HG03521 (cell line): ENCODE measurements around the gene TPO.

Experiments
- ATAC-seq: cut with Tn5 transposase; IDR thresholded peaks from one replicate; pipeline ENCODE4 v1.9.1; 2021; ENCODE audit warnings: mild to moderate bottlenecking, moderate library complexity; ENCODE audit not compliant: unreplicated experiment

Gene TPO

DNA sequence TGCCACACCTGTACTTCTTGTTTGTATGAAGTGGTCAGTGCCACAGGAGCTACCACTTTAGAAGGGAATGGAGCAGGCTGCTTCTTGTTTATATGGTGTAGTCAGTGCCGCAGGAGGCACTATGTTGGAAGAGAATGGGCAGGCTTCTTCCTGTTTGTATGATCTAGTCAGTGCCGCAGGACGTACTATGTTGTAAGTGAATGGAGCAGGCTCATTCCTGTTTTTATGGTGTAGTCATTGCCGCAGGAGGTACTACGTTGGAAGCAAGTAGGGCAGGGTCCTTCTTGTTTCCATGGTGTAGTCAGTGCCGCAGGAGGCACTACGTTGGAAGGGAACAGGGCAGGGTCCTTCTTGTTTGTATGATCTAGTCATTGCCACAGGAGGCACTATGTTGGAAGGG is 27.3 kb downstream of the TPO start:
- ATAC-seq = no peak

DNA sequence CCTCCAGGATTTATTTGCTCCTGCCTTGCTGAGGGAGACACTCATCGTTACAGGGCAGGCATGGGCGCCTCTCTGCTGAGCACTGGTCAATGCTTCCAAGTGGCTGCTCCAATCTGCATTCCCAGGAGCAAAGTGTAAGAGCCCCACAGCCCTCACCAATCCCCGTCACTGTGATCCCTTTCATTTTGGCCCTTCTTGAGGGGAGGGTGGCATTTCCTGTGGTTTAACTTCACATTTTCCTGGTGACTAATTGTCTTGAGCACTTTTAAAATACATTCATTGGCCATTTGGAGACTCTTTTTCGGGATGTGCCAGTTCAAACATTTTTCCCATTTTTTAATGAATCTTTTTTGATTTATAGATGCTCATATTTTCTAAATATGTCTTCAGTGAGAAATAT is 33.0 kb downstream of the TPO start:
- no peak for ATAC-seq

DNA sequence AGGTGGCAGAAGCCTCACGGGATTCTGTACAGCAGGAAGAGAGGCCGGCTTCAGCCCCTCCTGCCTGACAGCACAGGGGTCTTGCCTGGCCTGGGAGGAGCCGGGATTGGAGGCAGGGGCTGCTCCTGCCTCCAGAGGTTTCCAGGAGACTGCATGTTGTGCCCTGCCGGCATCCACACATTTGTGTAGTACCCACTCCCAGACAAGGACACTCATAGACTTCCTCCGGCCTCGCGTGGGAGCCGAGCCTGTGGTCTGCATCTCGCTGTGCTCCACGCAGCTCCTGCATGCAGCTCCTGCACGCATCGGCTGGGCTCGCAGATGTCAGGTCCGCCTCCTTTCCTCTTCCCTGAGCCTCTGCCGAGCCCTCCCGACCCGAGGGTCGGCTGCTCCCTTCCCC is 34.7 kb downstream of the TPO start:
- no peak for ATAC-seq

DNA sequence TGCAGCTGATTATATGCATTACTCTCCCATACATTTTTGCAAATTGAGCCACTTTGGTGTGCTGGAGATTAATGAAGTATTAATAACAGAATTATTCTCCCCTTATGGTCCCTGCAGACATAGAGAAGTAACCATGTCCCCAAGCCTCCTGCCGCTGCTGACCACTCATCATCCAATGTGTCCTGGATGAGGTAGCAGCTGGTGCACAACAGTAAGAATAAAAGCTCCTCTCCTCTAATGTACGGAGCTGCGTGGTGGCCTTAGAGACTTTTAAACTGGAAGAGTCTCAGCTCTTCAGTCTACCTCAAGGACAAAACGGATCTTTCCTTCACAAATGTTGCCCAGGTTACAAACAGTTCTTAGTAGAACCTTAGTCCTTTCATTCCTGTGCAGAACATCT is 37.7 kb downstream of the TPO start:
- no peak for ATAC-seq

DNA sequence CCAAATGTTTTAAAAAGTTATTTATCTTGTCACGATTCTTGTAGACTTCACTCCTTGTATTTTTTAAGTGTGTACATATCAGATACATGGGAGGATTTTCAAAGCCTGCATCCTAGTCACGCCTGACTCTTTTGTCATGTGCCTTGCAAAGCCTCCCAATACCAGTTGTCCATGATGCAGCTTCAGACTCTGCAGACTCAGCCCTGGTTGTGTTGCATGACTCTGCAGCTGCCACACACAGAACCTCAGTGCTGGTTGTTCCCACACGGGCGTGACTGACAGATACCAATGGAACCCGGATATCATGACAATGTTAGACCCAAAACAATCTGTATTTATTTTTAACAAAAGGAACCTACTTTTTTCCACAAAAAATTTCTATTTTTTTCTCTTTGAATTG is 38.2 kb downstream of the TPO start:
- no peak for ATAC-seq

DNA sequence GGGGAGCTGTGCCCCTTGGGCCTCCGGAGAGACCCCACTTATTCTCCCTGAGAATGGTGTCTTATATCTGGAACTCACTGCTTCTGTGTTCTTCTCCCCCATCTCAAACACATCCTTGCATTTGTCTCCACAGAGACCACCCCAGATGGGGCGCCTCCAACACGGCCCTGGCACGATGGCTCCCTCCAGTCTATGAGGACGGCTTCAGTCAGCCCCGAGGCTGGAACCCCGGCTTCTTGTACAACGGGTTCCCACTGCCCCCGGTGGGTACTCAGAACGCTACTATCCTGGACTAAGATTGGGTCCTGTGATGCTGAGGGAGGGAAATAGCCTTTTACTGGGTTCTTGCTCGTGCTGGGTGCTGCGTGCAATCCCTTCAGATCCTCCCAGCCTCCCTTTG is 40.3 kb downstream of the TPO start:
- ATAC-seq = no peak

DNA sequence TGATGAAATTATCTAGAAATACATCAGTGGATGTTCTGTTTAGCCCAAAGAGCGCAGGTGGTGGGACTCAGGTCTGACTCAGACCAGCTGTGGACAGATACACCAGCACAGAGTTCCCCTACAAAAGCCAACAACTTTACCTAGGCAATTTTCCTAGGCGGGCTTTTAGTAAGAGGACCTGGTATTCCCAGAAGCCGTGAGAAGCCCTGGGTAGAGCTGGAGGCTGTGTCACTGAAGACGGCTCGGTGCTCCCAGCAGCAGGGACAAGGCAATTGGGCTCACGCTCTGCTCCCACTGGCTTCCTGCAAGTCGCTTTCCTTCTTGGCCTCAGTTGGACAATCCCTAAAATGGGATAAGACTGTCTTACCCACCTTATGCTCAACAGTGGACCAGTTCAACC is 41.1 kb downstream of the TPO start:
- no peak for ATAC-seq

DNA sequence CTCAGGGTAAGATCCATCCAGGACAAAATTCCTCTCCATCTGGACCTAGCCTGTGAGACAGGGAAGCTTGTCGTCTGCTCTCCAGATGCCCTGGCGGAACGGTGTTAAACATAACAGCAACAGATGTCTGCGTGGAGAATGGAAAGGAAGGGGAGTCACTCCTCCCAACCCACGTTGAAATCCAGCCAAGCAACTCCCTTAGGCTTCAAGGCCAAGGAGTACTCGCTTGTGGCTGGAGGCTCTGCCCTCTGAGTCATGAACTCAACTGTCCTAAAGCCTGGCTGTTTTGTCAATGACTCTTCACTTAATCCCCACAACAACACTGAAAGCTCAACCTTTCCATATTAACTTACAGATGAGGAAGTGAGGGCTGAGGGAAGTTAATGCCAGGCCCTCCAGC is 42.2 kb downstream of the TPO start:
- ATAC-seq = no peak

DNA sequence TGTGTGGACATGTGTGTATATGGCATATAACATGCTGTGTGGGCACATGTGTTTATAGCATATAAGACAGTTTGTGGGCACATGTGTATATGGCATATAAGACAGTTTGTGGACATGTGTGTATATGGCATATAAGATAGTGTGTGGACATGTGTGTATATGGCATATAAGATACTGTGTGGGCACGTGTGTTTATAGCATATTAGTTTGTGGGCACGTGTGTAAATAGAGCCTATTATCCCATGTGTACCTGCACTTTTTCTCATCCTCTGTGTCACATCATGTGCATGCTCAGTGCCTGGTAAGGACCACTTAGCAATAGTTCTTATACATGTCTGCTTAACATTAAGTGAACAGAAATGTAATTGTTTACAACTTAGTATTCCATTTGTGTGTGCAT is 45.2 kb downstream of the TPO start:
- no peak for ATAC-seq

DNA sequence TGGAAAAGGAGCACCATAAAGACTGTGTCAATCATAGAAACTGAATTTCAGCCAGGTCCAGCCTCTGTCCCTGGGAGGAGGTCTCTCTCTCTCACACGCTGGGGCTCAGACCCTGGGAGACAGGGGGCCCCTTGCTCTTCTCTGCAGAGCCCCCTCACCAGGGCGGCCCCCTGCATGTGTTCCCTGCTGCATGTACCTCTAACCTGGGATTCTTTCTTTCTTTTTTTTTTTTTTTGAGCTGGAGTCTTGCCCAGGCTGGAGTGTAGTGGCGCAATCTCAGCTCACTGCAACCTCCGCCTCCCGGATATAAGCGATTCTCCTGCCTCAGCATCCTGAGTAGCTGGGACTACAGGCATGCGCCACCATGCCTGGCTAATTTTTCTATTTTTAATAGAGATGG is 46.5 kb downstream of the TPO start:
- ATAC-seq = no peak

DNA sequence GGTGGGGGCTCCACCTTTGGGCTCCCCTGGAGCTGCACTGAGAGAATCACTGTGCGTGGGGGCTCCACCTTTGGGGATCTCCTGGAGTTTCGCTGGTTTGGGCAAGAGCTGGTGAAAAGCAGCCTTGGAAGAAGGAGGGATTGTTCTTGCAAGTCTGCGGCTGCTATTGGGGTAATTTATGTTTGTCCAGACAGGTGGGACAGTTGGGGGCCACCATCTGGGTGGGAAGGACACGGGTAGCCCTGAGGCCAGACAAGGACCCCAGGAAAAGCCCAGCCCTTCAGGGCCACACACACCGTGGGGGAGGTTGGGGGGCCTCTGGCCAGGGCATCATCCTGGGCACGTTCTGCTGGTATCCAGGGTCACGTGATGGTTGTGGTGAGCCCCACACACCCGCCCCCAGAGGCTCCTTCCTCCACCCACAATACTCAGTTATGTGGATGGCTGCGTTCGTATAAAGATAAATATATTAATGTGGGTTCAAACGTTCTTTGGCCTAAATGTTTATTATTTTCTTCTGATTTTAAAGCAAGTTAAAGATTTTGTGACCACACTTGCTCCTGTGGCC is 47.7 kb downstream of the TPO start:
- ATAC-seq = no peak

DNA sequence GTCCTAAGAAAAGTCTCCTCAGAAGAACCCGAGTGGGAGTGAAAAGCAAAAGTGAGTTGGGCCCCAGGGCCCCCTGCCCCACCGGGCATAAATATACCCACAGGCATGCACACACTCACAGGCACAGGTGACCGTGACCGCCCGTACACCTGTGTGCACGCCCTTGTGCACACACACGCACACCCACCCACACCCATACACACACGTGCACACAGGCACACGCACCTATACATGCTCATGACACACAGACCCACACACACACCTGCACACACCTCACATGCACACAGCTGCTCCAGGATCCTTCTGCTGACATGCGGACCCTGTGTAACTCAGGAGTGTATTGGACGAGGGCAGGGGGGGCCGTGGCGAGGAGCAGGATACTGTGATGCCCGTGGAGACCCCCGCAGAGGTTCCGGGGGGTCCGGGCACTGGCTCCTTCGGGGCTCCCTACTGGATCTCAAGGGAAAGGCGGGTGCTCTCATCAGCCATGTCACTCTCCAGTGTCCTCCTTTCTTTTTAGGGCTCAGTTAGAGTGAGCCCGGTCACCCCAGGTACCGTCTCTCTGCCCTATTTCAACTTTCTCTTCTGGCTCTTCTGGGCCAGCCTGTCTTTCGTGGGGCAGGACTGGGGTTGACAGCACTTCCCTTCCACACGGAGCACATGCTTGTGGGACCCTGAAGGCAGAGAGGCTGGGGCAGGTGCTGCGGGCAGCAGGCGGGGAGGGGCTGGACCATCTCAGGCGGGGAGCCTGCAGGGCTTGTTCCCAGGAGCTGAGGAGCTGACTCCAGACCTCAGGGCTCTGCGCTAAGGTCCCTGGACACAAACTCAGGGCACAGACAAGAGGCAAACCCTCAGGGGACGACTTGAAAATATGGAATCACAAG is 48.5 kb downstream of the TPO start:
- ATAC-seq = no peak

DNA sequence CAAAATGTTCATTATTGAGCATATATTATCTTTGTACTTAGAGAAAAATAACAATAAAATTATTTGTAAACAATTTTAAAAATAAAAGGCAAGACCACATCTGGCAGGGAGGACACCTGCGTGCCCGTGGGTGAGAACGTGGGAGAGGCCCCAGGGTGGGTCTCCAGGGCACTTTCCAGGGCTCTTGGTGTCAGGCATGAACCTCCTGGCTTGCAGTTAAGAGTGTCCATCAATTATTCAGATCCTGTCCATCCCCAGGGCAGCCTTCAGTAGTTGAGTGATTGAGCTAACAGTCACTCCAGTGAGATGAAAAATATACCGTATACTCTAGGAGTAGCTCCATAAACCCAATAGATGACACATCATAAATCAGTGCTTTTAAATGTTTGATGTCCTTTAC is 49.7 kb downstream of the TPO start:
- no peak for ATAC-seq

DNA sequence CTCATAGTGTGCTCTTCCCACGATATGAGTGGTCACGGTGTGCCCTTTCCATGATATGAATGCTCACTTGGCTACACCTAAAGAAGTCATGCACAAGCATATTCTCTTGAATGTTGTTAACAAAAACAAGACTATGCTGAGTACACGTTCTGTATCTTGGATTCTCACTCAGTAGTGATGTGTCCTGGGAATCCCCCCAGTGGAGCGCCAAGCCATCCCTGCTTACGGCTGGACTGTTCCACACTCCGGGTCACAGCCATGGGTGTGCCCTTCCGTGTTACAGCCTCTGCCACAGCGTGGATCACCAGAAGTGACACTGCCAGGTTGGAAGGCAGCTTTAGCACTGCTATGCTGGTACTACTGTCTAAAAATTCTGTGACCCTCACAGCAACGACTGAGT is 59.1 kb downstream of the TPO start:
- ATAC-seq = no peak

DNA sequence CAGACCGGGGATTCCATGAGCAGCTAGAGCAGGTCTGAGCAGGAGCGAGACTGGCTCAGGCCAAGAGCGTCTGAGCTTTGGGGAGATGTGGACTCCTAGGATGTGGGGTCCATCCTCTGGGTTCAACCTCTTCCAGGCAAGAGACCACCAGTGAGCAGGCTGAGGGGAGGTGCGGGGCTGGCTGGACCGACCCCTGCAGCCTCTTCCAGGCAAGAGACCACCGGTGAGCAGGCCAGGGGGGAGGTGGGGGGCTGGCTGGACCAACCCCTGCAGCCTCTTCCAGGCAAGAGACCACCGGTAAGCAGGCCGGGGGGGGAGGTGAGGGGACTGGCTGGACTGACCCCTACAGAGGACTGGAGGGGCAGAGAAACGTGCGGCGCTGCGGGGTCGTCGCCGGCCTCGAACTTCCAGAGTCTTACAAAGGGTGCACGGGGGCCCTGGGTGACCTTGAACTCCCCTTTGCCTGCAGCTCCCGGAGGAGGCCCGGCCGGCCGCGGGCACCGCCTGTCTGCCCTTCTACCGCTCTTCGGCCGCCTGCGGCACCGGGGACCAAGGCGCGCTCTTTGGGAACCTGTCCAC is 63.4 kb downstream of the TPO start:
- no peak for ATAC-seq

DNA sequence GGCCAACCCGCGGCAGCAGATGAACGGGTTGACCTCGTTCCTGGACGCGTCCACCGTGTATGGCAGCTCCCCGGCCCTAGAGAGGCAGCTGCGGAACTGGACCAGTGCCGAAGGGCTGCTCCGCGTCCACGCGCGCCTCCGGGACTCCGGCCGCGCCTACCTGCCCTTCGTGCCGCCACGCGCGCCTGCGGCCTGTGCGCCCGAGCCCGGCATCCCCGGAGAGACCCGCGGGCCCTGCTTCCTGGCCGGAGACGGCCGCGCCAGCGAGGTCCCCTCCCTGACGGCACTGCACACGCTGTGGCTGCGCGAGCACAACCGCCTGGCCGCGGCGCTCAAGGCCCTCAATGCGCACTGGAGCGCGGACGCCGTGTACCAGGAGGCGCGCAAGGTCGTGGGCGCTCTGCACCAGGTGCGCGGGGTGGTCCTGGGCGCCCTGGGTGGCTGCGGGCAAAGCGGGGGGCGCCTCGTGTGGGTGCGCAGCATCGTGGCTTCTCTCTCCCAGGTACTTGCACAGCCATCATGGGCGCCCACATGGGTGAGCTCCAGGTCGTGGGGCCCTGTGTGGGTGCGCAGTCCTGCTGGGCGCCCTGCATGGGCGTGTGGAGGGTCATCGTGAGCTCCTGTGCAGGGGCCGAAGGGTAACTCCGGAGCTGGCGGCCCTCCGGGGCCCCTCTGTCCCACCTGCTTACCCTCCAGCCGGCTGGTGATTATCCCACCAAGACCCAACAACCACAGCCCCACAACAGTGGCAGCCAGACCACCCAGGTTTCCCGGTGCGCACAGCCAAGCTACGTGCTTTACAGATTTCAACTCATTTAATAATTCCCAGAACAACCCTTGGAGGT is 64.2 kb downstream of the TPO start:
- ATAC-seq = no peak

DNA sequence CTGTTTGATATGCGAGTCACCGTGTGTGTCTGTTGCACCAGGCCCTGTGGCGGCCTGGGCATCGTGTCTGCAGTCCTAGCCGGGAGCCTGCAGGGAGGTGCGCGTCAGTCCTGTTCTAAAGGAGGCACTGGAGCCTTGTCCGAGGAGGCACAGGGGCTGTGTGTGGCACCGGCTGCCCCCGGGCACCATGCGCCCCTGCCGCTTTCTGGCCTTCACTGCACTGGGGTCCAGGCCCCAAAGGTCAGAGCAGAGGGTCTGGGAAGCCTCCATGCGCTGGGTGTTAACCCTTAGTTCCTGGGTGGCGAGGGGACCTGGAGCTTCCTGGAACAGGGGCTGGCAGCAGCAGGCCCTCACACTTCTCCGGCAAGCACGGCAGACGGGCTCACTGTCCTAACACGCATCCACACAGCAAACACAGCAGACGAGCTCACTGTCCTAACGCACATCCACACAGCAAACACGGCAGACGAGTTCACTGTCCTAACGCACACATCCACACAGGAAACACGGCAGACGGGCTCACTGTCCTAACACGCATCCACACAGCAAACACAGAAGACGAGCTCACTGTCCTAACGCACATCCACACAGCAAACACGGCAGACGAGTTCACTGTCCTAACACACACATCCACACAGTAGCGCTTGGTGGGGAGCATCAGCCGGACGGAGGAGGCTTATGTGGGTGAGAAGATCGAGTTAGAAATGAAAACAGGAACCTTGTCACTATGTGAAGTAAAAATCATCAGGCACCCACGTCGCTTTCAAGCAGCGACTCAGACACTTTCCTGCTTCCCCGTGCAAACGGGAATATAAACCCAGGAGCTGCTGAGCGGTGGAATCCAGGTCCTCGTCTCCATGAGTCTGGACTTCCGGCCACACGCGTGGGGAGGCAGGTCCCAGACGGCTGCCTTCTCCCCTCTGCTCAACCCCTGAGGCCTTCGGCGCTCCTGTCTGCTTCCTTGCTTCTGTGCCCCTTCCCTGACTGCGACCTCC is 65.3 kb downstream of the TPO start:
- no peak for ATAC-seq

DNA sequence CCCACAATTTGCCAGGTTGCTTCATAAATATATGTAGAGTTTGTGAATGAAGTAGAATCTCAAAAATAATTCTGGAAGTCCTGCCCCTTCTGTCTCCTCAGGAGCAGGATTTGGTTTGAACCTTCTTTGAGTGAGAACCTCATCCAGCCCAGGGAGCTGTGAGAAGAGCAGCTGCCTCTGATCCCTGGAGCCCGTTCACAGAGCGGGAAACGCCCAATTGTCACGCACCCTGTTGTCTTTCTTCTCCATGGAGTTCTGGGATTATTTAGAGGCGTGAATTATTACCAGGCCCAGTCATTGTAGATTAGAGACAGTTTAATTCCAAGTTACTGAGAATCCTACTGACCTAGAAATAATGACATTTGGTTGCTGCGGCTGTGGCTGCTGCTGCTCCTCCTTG is 66.1 kb downstream of the TPO start:
- no peak for ATAC-seq

DNA sequence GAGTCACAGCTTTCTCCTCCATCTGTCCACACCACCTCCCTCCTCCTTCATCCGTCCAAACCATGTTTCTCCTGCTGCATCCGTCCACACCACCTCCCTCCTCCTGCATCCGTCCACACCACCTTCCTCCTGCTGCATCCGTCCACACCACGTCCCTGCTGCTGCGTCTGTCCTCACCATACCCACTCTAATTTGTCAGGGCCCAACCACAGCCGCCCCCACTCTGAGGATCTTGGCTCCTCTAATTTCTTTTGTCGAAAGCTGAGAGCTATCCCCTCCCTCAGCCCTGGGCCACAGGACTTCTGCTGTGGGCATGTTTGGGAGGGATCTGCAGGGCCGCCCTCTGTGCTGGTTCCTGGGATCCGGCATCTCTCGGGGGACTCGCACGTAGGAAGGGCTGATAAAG is 67.4 kb downstream of the TPO start:
- no peak for ATAC-seq
